22Rv1 (cell line): ENCODE results near the gene PLA2G12A.

Source experiments
- H3K27ac ChIP-seq: fragments of 450-650 bp; 2 replicates; pipeline ENCODE4 v1.5.1; 2017
- ZFX ChIP-seq: fragments of 450-650 bp; IDR thresholded peaks from 2 replicates; pipeline ENCODE4 v1.6.1; 2017; ENCODE audit warnings: antibody characterized with exemption, borderline replicate concordance
- TF ChIP-seq, protein P1 (sequence below): fragments of 450-650 bp; IDR thresholded peaks from 2 replicates; pipeline ENCODE4 v1.5.1; 2017; ENCODE audit warnings: mild to moderate bottlenecking

Gene PLA2G12A

DNA sequence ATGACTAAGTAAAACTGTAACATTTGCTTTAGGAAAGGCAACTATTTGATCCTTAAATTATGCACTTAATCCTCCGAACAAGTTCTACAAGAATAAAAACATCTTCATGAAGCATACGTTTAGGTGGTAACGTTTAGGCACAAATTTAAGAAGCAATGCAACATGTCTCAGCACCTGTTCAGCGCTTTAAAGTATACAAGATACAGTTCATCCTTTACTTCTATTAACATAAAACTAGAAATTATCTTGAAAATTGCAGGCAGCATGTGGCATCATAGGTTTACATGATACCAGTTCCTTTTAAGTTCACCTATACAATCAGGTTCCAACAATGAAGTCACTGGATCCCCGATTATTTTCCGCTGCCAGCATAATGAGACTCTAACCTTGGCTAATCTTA lies 1.5 kb downstream of the PLA2G12A start:
- no peak overlapping the region for H3K27ac ChIP-seq
- no peak for TF ChIP-seq ZFX

DNA sequence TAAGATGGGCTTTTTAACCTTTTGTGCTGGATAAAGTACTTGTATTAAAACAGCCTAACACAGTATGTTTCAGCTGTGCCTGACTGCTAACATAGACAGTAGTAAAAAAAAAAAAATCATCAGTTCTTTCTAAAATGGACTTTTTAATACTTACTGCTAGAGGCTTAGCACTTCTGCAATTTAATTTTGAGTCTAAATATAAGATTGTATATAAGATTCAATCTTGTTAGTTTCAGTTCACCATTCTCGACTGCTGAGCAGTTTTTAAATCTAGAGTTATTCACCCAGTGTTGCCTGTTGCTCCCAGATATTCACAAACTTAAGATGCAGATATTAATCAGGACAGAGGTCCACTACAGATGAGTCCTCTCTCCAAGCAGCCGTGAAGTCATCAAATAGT lies 6.8 kb downstream of the PLA2G12A start:
- no peak overlapping the region for H3K27ac ChIP-seq

GRCh38 chr4:109722357-109722756 lies 7.5 kb downstream of the PLA2G12A start:
- TF ChIP-seq ZFX = no peak
- TF ChIP-seq, protein P1, sequence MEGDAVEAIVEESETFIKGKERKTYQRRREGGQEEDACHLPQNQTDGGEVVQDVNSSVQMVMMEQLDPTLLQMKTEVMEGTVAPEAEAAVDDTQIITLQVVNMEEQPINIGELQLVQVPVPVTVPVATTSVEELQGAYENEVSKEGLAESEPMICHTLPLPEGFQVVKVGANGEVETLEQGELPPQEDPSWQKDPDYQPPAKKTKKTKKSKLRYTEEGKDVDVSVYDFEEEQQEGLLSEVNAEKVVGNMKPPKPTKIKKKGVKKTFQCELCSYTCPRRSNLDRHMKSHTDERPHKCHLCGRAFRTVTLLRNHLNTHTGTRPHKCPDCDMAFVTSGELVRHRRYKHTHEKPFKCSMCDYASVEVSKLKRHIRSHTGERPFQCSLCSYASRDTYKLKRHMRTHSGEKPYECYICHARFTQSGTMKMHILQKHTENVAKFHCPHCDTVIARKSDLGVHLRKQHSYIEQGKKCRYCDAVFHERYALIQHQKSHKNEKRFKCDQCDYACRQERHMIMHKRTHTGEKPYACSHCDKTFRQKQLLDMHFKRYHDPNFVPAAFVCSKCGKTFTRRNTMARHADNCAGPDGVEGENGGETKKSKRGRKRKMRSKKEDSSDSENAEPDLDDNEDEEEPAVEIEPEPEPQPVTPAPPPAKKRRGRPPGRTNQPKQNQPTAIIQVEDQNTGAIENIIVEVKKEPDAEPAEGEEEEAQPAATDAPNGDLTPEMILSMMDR = no peak
- H3K27ac ChIP-seq = no peak overlapping the region

More for the DNA sequence above, 6.8 kb downstream of the PLA2G12A start:
- no peak for TF ChIP-seq ZFX
- TF ChIP-seq, protein P1 = no peak

GRCh38 chr4:109721033-109721432 lies 8.8 kb downstream of the PLA2G12A start:
- H3K27ac ChIP-seq = no peak overlapping the region
- TF ChIP-seq ZFX = no peak
- TF ChIP-seq, protein P1 = no peak

DNA sequence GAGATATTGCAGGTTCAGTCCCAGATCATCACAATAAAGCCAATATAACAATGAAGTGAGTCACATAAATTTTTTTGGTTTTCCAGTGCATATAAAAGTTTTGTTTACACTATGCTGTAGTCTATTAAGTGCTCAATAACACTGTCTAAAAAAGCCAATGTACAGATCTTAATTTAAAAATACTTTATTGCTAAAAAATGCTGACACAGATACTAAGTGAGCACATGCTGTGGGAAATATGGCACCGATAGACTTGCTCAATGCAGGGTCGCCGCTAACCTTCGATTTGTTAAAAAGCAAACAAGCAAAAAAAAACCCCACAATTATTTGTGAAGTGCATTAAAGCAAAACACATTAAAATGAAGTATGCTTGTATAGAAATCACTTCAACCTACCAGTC lies 10.3 kb downstream of the PLA2G12A start:
- TF ChIP-seq, protein P1 = no peak
- no peak for TF ChIP-seq ZFX
- no peak overlapping the region for H3K27ac ChIP-seq

GRCh38 chr4:109718759-109719158 lies 11.1 kb downstream of the PLA2G12A start:
- no peak overlapping the region for H3K27ac ChIP-seq
- TF ChIP-seq, protein P1 = no peak
- TF ChIP-seq ZFX = no peak

- no peak for TF ChIP-seq ZFX
- TF ChIP-seq, protein P1 = no peak
- H3K27ac ChIP-seq = no peak overlapping the region
These were observed 16.4 kb downstream of the PLA2G12A start for GRCh38 chr4:109713500-109713899.

DNA sequence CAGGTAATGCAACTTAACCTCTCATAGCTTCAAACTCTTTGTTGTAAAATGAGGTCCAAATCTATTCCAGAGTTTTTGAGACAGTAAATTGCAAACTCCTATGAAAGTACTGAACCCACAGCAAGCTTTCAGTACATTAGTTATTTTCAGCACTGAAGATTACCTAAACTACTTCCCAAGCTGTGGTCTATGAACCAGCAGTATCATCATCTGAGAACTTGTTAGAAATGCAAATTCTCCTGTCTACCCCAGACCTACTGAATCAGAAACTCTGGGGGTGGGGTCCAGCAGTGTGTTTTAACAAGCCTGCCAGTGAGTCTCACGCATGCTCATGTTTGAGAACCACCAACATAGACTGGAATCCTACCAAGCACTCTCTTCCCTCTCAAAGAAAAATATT lies 20.9 kb downstream of the PLA2G12A start:
- H3K27ac ChIP-seq = no peak overlapping the region

More for the DNA sequence above, 20.9 kb downstream of the PLA2G12A start:
- TF ChIP-seq, protein P1 = no peak
- no peak for TF ChIP-seq ZFX
